HG02571 (cell line): Measurements from ENCODE around the gene IQCE.
"Not testable (repeated sequence)": the region's sequence is repeated elsewhere in the genome, so short reads cannot be mapped to it uniquely, and the experiment has no call there.

Source experiments
- ATAC-seq: cut with Tn5 transposase; IDR thresholded peaks from one replicate; pipeline ENCODE4 v1.9.1; 2021; ENCODE audit warnings: mild to moderate bottlenecking, moderate library complexity; ENCODE audit not compliant: unreplicated experiment

The IQCE gene

GRCh38 chr7:2553108-2553507, 5.7 kb upstream of the IQCE start:
- ATAC-seq, result no peak

- ATAC-seq, result no peak
Observed at GRCh38 chr7:2553831-2554581, 4.8 kb upstream of the IQCE start.

GRCh38 chr7:2554661-2555111, 4.1 kb upstream of the IQCE start:
- ATAC-seq, result no peak

GRCh38 chr7:2555121-2556052, 3.4 kb upstream of the IQCE start, which contains the start of gene BRAT1:
TSS of gene BRAT1 (minus strand) at chr7:2555524. CDS start at chr7:2554431, 1,093 bp downstream.
- ATAC-seq, result peak; percentile 69

GRCh38 chr7:2559283-2559950, 638 bp downstream of the IQCE start:
- peak; percentile 0 for ATAC-seq

- not testable (repeated sequence) for ATAC-seq
Observed at GRCh38 chr7:2563955-2564354, 5.2 kb downstream of the IQCE start.

- no peak for ATAC-seq
Observed at GRCh38 chr7:2564970-2565540, 6.3 kb downstream of the IQCE start.

GRCh38 chr7:2566348-2566889, 7.6 kb downstream of the IQCE start:
- ATAC-seq, result no peak

- peak; percentile 85 for ATAC-seq
Observed at GRCh38 chr7:2566890-2567678, 8.3 kb downstream of the IQCE start.

GRCh38 chr7:2567679-2568278, 9.0 kb downstream of the IQCE start:
- no peak for ATAC-seq

- ATAC-seq, result no peak
Observed at GRCh38 chr7:2568521-2569223, 9.9 kb downstream of the IQCE start.

- ATAC-seq, result no peak
Observed at GRCh38 chr7:2569421-2569820, 10.6 kb downstream of the IQCE start.

- ATAC-seq, result no peak
Observed at GRCh38 chr7:2570021-2570420, 11.2 kb downstream of the IQCE start.

- ATAC-seq, result no peak
Observed at GRCh38 chr7:2571409-2571808, 12.6 kb downstream of the IQCE start.

GRCh38 chr7:2572101-2572842, 13.5 kb downstream of the IQCE start:
- ATAC-seq, result no peak

- no peak for ATAC-seq
Observed at GRCh38 chr7:2573761-2574160, 15.0 kb downstream of the IQCE start.

- ATAC-seq, result no peak
Observed at GRCh38 chr7:2575046-2575732, 16.4 kb downstream of the IQCE start.
